ENCODE measurements around the gene KCNN3. TPM values are rescaled to one million over a fixed set of nuclear protein-coding genes. Genes with fewer than 3 reads are reported as not detected.

The KCNN3 gene
- total and polyA plus RNA-seq, 2 of the 8 experiments (the other 6 are each of a cell fraction or from before 2014, with no cell fraction given), result 2.8 to 3.7 TPM

GRCh38 chr1:154784924-154785531 lies 85.1 kb downstream of the KCNN3 start:
- Histone ChIP-seq H3K27ac (ENCODE audit: low read depth, low read length) (no peak overlapping the region), H4K20me1 (replicated peaks in 1 of 2; ENCODE audit: control insufficient read depth in 1 of 2, insufficient read depth in 2 of 2, low read length in 2 of 2) (no peaks in the 10 kb centered on the region), H3K79me1 (ENCODE audit: low read depth, low read length) (no peaks in the 10 kb centered on the region), H3K23me2 (ENCODE audit: low read depth, low read length) (no peaks in the 10 kb centered on the region), H2BK15ac (ENCODE audit: low read length) (no peak overlapping the region), H3K4me3 (ENCODE audit: extremely low read depth in 1 of 4, insufficient read depth in 2 of 4, low read depth in 3 of 4, low read length in 4 of 4) (no peak overlapping the region), H4K91ac (replicated peaks; ENCODE audit: insufficient read length, low read length) (no peak overlapping the region), H3K79me2 (ENCODE audit: control insufficient read depth in 1 of 2, insufficient read depth in 2 of 2, low read length in 2 of 2) (no peaks in the 10 kb centered on the region), H3K4me1 (replicated peaks in 1 of 4; ENCODE audit: control insufficient read depth in 3 of 4, insufficient read depth in 4 of 4, low read length in 3 of 4) (peaks cover 0 to 7% (median 3%) of the 10 kb centered on the region in 4 experiments; a peak in 3 of 7 replicates), H2AFZ (ENCODE audit: low read length) (no peak overlapping the region), H3K9me3 (ENCODE audit: insufficient read depth in 2 of 2, low read depth in 1 of 2, low read length in 1 of 2) (no peaks in the 10 kb centered on the region), H2BK5ac (ENCODE audit: low read depth, low read length) (no peak overlapping the region), H3K36me3 (ENCODE audit: control insufficient read depth in 2 of 4, insufficient read depth in 4 of 4, low read length in 3 of 4) (no peaks in the 10 kb centered on the region), H3K23ac (ENCODE audit: insufficient read length) (no peak overlapping the region), H3K4me2 (ENCODE audit: insufficient read depth in 1 of 2, low read depth in 2 of 2, low read length in 2 of 2) (no peak overlapping the region), H2BK120ac (replicated peaks; ENCODE audit: low read depth, low read length) (no peak overlapping the region), H2AK5ac (ENCODE audit: low read depth, low read length) (no peak overlapping the region), H3K4ac (replicated peaks; ENCODE audit: insufficient read length, low read depth, low read length) (no peak overlapping the region), H3K56ac (replicated peaks; ENCODE audit: insufficient read length, low read depth, low read length) (no peak overlapping the region), H4K8ac (ENCODE audit: extremely low read depth, insufficient read depth, low read length) (no peak overlapping the region), H2BK20ac (ENCODE audit: low read length) (no peak overlapping the region), H4K5ac (ENCODE audit: insufficient read length, low read depth, low read length) (no peak overlapping the region), H3K18ac (ENCODE audit: extremely low read depth, low read length) (no peak overlapping the region), H3K14ac (ENCODE audit: insufficient read length) (no peak overlapping the region), H2BK12ac (ENCODE audit: low read depth, low read length) (no peak overlapping the region), H3K9ac (replicated peaks in 1 of 4; ENCODE audit: extremely low read depth in 1 of 4, low read depth in 3 of 4, low read length in 3 of 4) (no peak overlapping the region), H3K27me3 (replicated peaks in 1 of 4; ENCODE audit: control insufficient read depth in 3 of 4, extremely low read depth in 1 of 4, insufficient read depth in 3 of 4, low read length in 3 of 4) (no peaks in the 10 kb centered on the region)
- WGBS, 2 experiments (ENCODE audit: extremely low coverage in 1 of 2, insufficient coverage in 1 of 2, insufficient read length in 1 of 2, insufficient replicate concordance in 2 of 2, low coverage in 1 of 2, low lambda C conversion rate in 2 of 2, missing lambda C conversion rate in 1 of 2), result 75% methylated on average over 2 of the region's 2 CpGs; no CpG with 5 or more reads in 1 of the 2 experiments
- CTCF ChIA-PET (ENCODE audit: partially characterized antibody), result interaction anchor here (0.5 to 1.9 kb wide), 8 partner anchors 10 to 114 kb away, joined by 3 to 8 read pairs (median 4); no protein-coding TSS in a partner anchor
- FAIRE-seq (no peak), DNase-seq (ENCODE audit: low read depth in 1 of 2, low spot score in 2 of 2) (no peak)
- POLR2A ChIA-PET (ENCODE audit: partially characterized antibody), result no interaction called here
- TF ChIP-seq BRCA1 (IDR thresholded peaks at IDR 0.05; ENCODE audit: low read depth, low read length) (no peak), CTBP2 (IDR thresholded peaks at IDR 0.05; ENCODE audit: borderline replicate concordance, insufficient read depth, insufficient read length, low read length) (no peak)
